ENCODE data around the gene ZNRF4.

DNA sequence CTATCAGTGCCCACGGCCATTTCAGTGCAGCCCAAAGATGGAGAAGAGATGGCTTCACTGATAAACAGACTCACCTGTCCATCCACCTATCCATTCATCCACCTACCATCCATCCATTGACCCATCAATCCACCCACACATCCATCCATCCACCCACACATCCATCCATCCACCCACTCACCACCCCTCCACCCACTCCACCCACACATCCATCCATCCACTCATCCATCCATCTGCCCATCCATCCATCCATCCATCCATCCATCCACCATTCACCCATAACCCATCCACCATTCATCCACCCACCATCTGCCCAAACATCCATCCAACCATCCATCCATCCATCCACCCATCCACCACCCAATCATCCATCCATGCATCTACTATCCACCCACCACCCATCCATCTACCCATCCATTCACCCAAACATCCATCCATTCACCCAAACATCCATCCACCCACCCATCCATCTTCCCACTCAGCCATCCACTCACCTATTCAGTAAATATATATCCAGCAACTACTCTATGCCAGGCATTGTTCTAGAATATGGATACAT lies 31.6 kb upstream of the ZNRF4 start:
- no peak for TF ChIP-seq EP300 (IDR thresholded peaks at IDR 0.05)
- TF ChIP-seq POLR2A (IDR thresholded peaks at IDR 0.05) = no peak

All from sigmoid colon (tissue), 4 donors.